DND-41 (cell line): ENCODE measurements around the gene CACNA1F.

Experiments used
- ATAC-seq: fragments of 200-7000 bp; cut with Tn5 transposase; 3 replicates; pipeline ENCODE4 v1.9.1; 2021; ENCODE audit warnings: low read depth; ENCODE audit not compliant: insufficient read depth
- DNase-seq: peaks from one replicate; pipeline ENCODE4 v3.0.0-alpha.2; 2020
- H2AFZ ChIP-seq: 2 replicates; pipeline ENCODE4 v1.6.0; 2012; ENCODE audit warnings: low read depth, low read length
- H3K27ac ChIP-seq: 2 replicates; pipeline ENCODE4 v1.5.1; 2012; ENCODE audit warnings: low read length, inconsistent platforms
- H3K27me3 ChIP-seq: fragments of 200-600 bp; sonication (generic); 2 replicates; pipeline ENCODE4 v1.6.0; 2012; ENCODE audit warnings: low read length, mild to moderate bottlenecking, inconsistent platforms; ENCODE audit not compliant: insufficient read depth, poor library complexity
- H3K36me3 ChIP-seq: 2 replicates; pipeline ENCODE4 v1.5.1; 2012; ENCODE audit warnings: low read length, inconsistent platforms; ENCODE audit not compliant: insufficient read depth
- H3K4me1 ChIP-seq: 2 replicates; pipeline ENCODE4 v1.5.1; 2012; ENCODE audit warnings: mild to moderate bottlenecking, low read length; ENCODE audit not compliant: insufficient read depth
- H3K4me2 ChIP-seq: 2 replicates; pipeline ENCODE4 v1.6.0; 2012; ENCODE audit warnings: mild to moderate bottlenecking, moderate library complexity, low read length, inconsistent platforms; ENCODE audit not compliant: insufficient read depth
- H3K4me3 ChIP-seq, 2 experiments: fragments of 200-600 bp in 1 of 2; shearing (Covaris generic) in 1 of 2; 2 replicates each; pipeline ENCODE4 v1.5.1; 2012 to 2016; ENCODE audit warnings: inconsistent platforms in 2 of 2, low read length in 2 of 2, mild to moderate bottlenecking in 2 of 2, low read depth in 1 of 2, moderate library complexity in 1 of 2
- H3K79me2 ChIP-seq: 2 replicates; pipeline ENCODE4 v1.6.0; 2012; ENCODE audit warnings: low read length, inconsistent platforms; ENCODE audit not compliant: insufficient read depth
- H3K9ac ChIP-seq: 2 replicates; pipeline ENCODE4 v1.6.0; 2012; ENCODE audit warnings: low read depth, mild to moderate bottlenecking, inconsistent platforms, low read length, moderate library complexity
- H3K9me3 ChIP-seq: 2 replicates; pipeline ENCODE4 v1.5.1; 2012; ENCODE audit warnings: low read length, moderate library complexity, mild to moderate bottlenecking, inconsistent platforms; ENCODE audit not compliant: insufficient read depth, severe bottlenecking
- H4K20me1 ChIP-seq: 2 replicates; pipeline ENCODE4 v1.6.0; 2012; ENCODE audit warnings: low read length; ENCODE audit not compliant: insufficient read depth
- EZH2 ChIP-seq: IDR thresholded peaks from 3 replicates; pipeline ENCODE4 v1.6.1; 2012; ENCODE audit warnings: borderline replicate concordance, low read depth, mild to moderate bottlenecking, moderate library complexity, low read length, inconsistent platforms; ENCODE audit not compliant: severe bottlenecking
- TF ChIP-seq, protein P1 (sequence below): IDR thresholded peaks from 2 replicates; pipeline ENCODE4 v1.5.1; 2012; ENCODE audit warnings: borderline replicate concordance, low read length, moderate library complexity, mild to moderate bottlenecking; ENCODE audit not compliant: poor library complexity, severe bottlenecking; ENCODE audit errors: extremely low read depth

CACNA1F gene

GRCh38 chrX:49264460-49264859 is 31.3 kb upstream of the CACNA1F start, which contains the start of gene FOXP3:
Gene FOXP3 (minus strand): TSS chrX:49264710. CDS start chrX:49258505, 6,205 bp downstream.
- Histone ChIP-seq H3K4me1 (peaks cover 8% of the 10 kb centered on the region), H3K79me2 (no peaks in the 10 kb centered on the region), H3K9ac (no peak within 1 kb of the TSS), H3K4me2 (no peak within 1 kb of the TSS), H3K27ac (no peak within 1 kb of the TSS), H3K4me3 (no peak within 1 kb of the TSS), H4K20me1 (no peaks in the 10 kb centered on the region), H2AFZ (no peak within 1 kb of the TSS), H3K9me3 (no peaks in the 10 kb centered on the region), H3K36me3 (no peaks in the 10 kb centered on the region), H3K27me3 (no peaks in the 10 kb centered on the region)
- DNase-seq (no peak), ATAC-seq (no peak)
- no peak for TF ChIP-seq EZH2
- TF ChIP-seq, protein P1, sequence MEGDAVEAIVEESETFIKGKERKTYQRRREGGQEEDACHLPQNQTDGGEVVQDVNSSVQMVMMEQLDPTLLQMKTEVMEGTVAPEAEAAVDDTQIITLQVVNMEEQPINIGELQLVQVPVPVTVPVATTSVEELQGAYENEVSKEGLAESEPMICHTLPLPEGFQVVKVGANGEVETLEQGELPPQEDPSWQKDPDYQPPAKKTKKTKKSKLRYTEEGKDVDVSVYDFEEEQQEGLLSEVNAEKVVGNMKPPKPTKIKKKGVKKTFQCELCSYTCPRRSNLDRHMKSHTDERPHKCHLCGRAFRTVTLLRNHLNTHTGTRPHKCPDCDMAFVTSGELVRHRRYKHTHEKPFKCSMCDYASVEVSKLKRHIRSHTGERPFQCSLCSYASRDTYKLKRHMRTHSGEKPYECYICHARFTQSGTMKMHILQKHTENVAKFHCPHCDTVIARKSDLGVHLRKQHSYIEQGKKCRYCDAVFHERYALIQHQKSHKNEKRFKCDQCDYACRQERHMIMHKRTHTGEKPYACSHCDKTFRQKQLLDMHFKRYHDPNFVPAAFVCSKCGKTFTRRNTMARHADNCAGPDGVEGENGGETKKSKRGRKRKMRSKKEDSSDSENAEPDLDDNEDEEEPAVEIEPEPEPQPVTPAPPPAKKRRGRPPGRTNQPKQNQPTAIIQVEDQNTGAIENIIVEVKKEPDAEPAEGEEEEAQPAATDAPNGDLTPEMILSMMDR = no peak

GRCh38 chrX:49263631-49264030 is 30.5 kb upstream of the CACNA1F start:
- Histone ChIP-seq H4K20me1 (no peaks in the 10 kb centered on the region), H3K79me2 (no peaks in the 10 kb centered on the region), H3K36me3 (no peaks in the 10 kb centered on the region), H3K27ac (no peak overlapping the region), H3K4me3 (no peak overlapping the region), H3K4me2 (no peak overlapping the region), H3K27me3 (no peaks in the 10 kb centered on the region), H2AFZ (no peak overlapping the region), H3K4me1 (peaks cover 8% of the 10 kb centered on the region), H3K9ac (no peak overlapping the region), H3K9me3 (no peaks in the 10 kb centered on the region)
- no peak for ATAC-seq
- TF ChIP-seq, protein P1 = no peak
- no peak for TF ChIP-seq EZH2
- no peak for DNase-seq

- Histone ChIP-seq H3K4me1 (no peaks in the 10 kb centered on the region), H3K79me2 (no peaks in the 10 kb centered on the region), H3K27me3 (no peaks in the 10 kb centered on the region), H3K27ac (no peak overlapping the region), H4K20me1 (no peaks in the 10 kb centered on the region), H2AFZ (no peak overlapping the region), H3K4me3 (no peak overlapping the region), H3K4me2 (no peak overlapping the region), H3K9ac (no peak overlapping the region), H3K36me3 (no peaks in the 10 kb centered on the region), H3K9me3 (no peaks in the 10 kb centered on the region)
- no peak for ATAC-seq
- no peak for TF ChIP-seq EZH2
- TF ChIP-seq, protein P1 = no peak
- no peak for DNase-seq
These were observed 29.5 kb upstream of the CACNA1F start for GRCh38 chrX:49262603-49263002.
